H9 (cell line): ENCODE data around the gene SLCO3A1. TPM values are rescaled to one million over a fixed set of nuclear protein-coding genes. Genes with fewer than 3 reads are reported as not detected.

ENCODE experiments used
- DNase-seq: peaks from one replicate; pipeline ENCODE4 v3.0.0-alpha.2; 2017
- H2AFZ ChIP-seq: one replicate; pipeline ENCODE4 v1.6.1; 2013; ENCODE audit warnings: mild to moderate bottlenecking, low read length, control low read depth, moderate library complexity
- H2AK5ac ChIP-seq: 2 replicates; pipeline ENCODE4 v1.6.1; 2013; ENCODE audit warnings: low read length, control low read depth, mixed read lengths; ENCODE audit not compliant: insufficient read length
- H2BK120ac ChIP-seq: one replicate; pipeline ENCODE4 v1.6.1; 2013; ENCODE audit warnings: low read depth, mild to moderate bottlenecking, low read length, control low read depth, inconsistent platforms; ENCODE audit not compliant: poor library complexity, severe bottlenecking
- H2BK12ac ChIP-seq: 2 replicates; pipeline ENCODE4 v1.6.1; 2013; ENCODE audit warnings: low read length, control low read depth, mixed read lengths, low read depth; ENCODE audit not compliant: insufficient read length
- H2BK15ac ChIP-seq: 2 replicates; pipeline ENCODE4 v1.6.1; 2013; ENCODE audit warnings: low read depth, low read length, control low read depth
- H2BK20ac ChIP-seq: one replicate; pipeline ENCODE4 v1.6.1; 2013; ENCODE audit warnings: low read depth, mild to moderate bottlenecking, low read length, control low read depth, inconsistent platforms; ENCODE audit not compliant: poor library complexity, severe bottlenecking
- H2BK5ac ChIP-seq: 2 replicates; pipeline ENCODE4 v1.6.1; 2013; ENCODE audit warnings: low read length, control low read depth, mixed read lengths; ENCODE audit not compliant: insufficient read length
- H3K14ac ChIP-seq: 2 replicates; pipeline ENCODE4 v1.6.1; 2013; ENCODE audit warnings: low read length, control low read depth; ENCODE audit not compliant: insufficient read depth
- H3K18ac ChIP-seq: 2 replicates; pipeline ENCODE4 v1.6.1; 2013; ENCODE audit warnings: low read depth, mild to moderate bottlenecking, mixed read lengths, low read length, control low read depth; ENCODE audit not compliant: insufficient read length
- H3K23ac ChIP-seq: 2 replicates; pipeline ENCODE4 v1.6.1; 2013; ENCODE audit warnings: low read length, control low read depth, mixed read lengths, low read depth; ENCODE audit not compliant: insufficient read length
- H3K23me2 ChIP-seq: 2 replicates; pipeline ENCODE4 v1.6.1; 2013; ENCODE audit warnings: low read depth, mild to moderate bottlenecking, mixed read lengths, low read length, control low read depth; ENCODE audit not compliant: insufficient read length, poor library complexity, severe bottlenecking
- H3K27ac ChIP-seq: 2 replicates; pipeline ENCODE4 v1.5.1; 2013; ENCODE audit warnings: low read length, control low read depth, mixed read lengths, low read depth; ENCODE audit not compliant: insufficient read length
- H3K27me3 ChIP-seq: 2 replicates; pipeline ENCODE4 v1.6.1; 2013; ENCODE audit warnings: low read length, control low read depth, inconsistent platforms; ENCODE audit not compliant: insufficient read depth
- H3K4ac ChIP-seq: 2 replicates; pipeline ENCODE4 v1.6.1; 2013; ENCODE audit warnings: low read depth, mild to moderate bottlenecking, control low read depth, inconsistent platforms, low read length, moderate library complexity
- H3K4me1 ChIP-seq: 2 replicates; pipeline ENCODE4 v1.6.1; 2013; ENCODE audit warnings: low read length, control low read depth, inconsistent platforms; ENCODE audit not compliant: insufficient read depth
- H3K4me2 ChIP-seq: 2 replicates; pipeline ENCODE4 v1.6.1; 2013; ENCODE audit warnings: low read length, control low read depth, mixed read lengths; ENCODE audit not compliant: insufficient read length, insufficient read depth
- H3K56ac ChIP-seq: 2 replicates; pipeline ENCODE4 v1.6.1; 2013; ENCODE audit warnings: low read depth, mild to moderate bottlenecking, mixed read lengths, low read length, control low read depth; ENCODE audit not compliant: insufficient read length
- H3K79me1 ChIP-seq: 2 replicates; pipeline ENCODE4 v1.6.1; 2013; ENCODE audit warnings: low read depth, mild to moderate bottlenecking, moderate library complexity, low read length, control low read depth, inconsistent platforms; ENCODE audit not compliant: insufficient read depth, poor library complexity, severe bottlenecking
- H3K79me2 ChIP-seq: 2 replicates; pipeline ENCODE4 v1.6.1; 2013; ENCODE audit warnings: low read length, control low read depth, inconsistent platforms; ENCODE audit not compliant: insufficient read depth
- H3K9ac ChIP-seq: 2 replicates; pipeline ENCODE4 v1.6.1; 2013; ENCODE audit warnings: low read length, control low read depth, mixed read lengths; ENCODE audit not compliant: insufficient read length; ENCODE audit errors: extremely low read depth
- H3K9me3 ChIP-seq: one replicate; pipeline ENCODE4 v1.6.1; 2013; ENCODE audit warnings: low read depth, low read length, inconsistent platforms; ENCODE audit not compliant: control insufficient read depth
- H3T11ph ChIP-seq: one replicate; pipeline ENCODE4 v1.6.1; 2013; ENCODE audit warnings: mild to moderate bottlenecking, low read length, control low read depth, inconsistent platforms
- H4K20me1 ChIP-seq: one replicate; pipeline ENCODE4 v1.6.1; 2013; ENCODE audit not compliant: control insufficient read depth, insufficient read length, insufficient read depth
- H4K5ac ChIP-seq: 2 replicates; pipeline ENCODE4 v1.6.1; 2013; ENCODE audit warnings: low read depth, mild to moderate bottlenecking, mixed read lengths, low read length, control low read depth; ENCODE audit not compliant: insufficient read length
- H4K8ac ChIP-seq: replicated peaks from 2 replicates; pipeline ENCODE4 v1.6.1; 2013; ENCODE audit warnings: low read length, control low read depth, mixed read lengths, low read depth; ENCODE audit not compliant: insufficient read length
- H4K91ac ChIP-seq: 2 replicates; pipeline ENCODE4 v1.6.1; 2013; ENCODE audit warnings: low read depth, mild to moderate bottlenecking, moderate library complexity, mixed read lengths, low read length, control low read depth; ENCODE audit not compliant: insufficient read length
- H3K27ac Mint-ChIP-seq, 3 experiments: 2 replicates in 2 of 3; 3 replicates in 1 of 3; pipeline ENCODE4 v1.8.0; 2020 to 2021; ENCODE audit warnings: mixed read lengths in 3 of 3, mild to moderate bottlenecking in 1 of 3, moderate library complexity in 1 of 3
- H3K27me3 Mint-ChIP-seq: 2 replicates; pipeline ENCODE4 v1.8.0; 2021; ENCODE audit warnings: low read depth, mild to moderate bottlenecking, moderate library complexity, mixed read lengths
- H3K36me3 Mint-ChIP-seq, 3 experiments: 2 replicates in 2 of 3; 3 replicates in 1 of 3; pipeline ENCODE4 v1.8.0; 2020 to 2021; ENCODE audit warnings: low read depth in 3 of 3, mixed read lengths in 3 of 3; ENCODE audit not compliant: insufficient read depth in 1 of 3
- H3K4me1 Mint-ChIP-seq, 2 experiments: 2 replicates each; pipeline ENCODE4 v1.8.0; 2020; ENCODE audit warnings: mixed read lengths in 2 of 2
- H3K4me3 Mint-ChIP-seq, 2 experiments: 2 replicates in 1 of 2; 3 replicates in 1 of 2; pipeline ENCODE4 v1.8.0; 2020 to 2021; ENCODE audit warnings: mild to moderate bottlenecking in 2 of 2, mixed read lengths in 2 of 2, moderate library complexity in 1 of 2
- H3K9me3 Mint-ChIP-seq, 2 experiments: 2 replicates in 1 of 2; 3 replicates in 1 of 2; pipeline ENCODE4 v1.8.0; 2020; ENCODE audit warnings: mild to moderate bottlenecking in 2 of 2, mixed read lengths in 2 of 2, moderate library complexity in 1 of 2
- CTCF ChIP-seq: fragments of 200-600 bp; sonication (generic); conservative IDR thresholded peaks from 3 replicates; pipeline ENCODE4 v1.8.0; 2021; ENCODE audit warnings: antibody characterized with exemption, mild to moderate bottlenecking
- WGBS: extraction: QIAGEN DNeasy Blood & Tissue Kit; methylation state at CpG from one replicate; pipeline ENCODE4 v1.1.7; 2013; ENCODE audit warnings: missing lambda C conversion rate, low lambda C conversion rate, mixed read lengths; ENCODE audit not compliant: insufficient read length; ENCODE audit errors: extremely low coverage; 5-methylcytosine and 5-hydroxymethylcytosine counted together
- total RNA-seq: library from RNA; stranded (reverse); gene quantifications from 2 replicates; pipeline ENCODE4 v1.2.1, GENCODE V29; 2021

Gene SLCO3A1
- total RNA-seq, 1 experiment from 2014 or later, result 9.4 TPM

- no peaks in the 10 kb centered on the region for H3K9me3 ChIP-seq
- no peak overlapping the region for H3K4ac ChIP-seq
- no peak overlapping the region for H2BK15ac ChIP-seq
- H3K14ac ChIP-seq, result no peak overlapping the region
- H2BK12ac ChIP-seq, result no peak overlapping the region
- H2BK120ac ChIP-seq, result no peak overlapping the region
- no peak overlapping the region for H2AK5ac ChIP-seq
- H3K4me3 Mint-ChIP-seq, result no peak overlapping the region
- H3T11ph ChIP-seq, result no peak overlapping the region
- WGBS, result no CpG with 5 or more reads among the region's 10 CpGs
- no peak overlapping the region for H3K23ac ChIP-seq
- H2BK20ac ChIP-seq, result no peak overlapping the region
- H3K18ac ChIP-seq, result no peak overlapping the region
- H3K36me3 Mint-ChIP-seq, result no peaks in the 10 kb centered on the region; a peak in 1 of 7 replicates
- H3K27ac Mint-ChIP-seq, result no peak overlapping the region
- no peak overlapping the region for H3K9ac ChIP-seq
- H4K20me1 ChIP-seq, result no peaks in the 10 kb centered on the region
- H3K4me2 ChIP-seq, result no peak overlapping the region
- no peak overlapping the region for H4K91ac ChIP-seq
- no peak overlapping the region for H4K8ac ChIP-seq
- H3K9me3 Mint-ChIP-seq, result no peaks in the 10 kb centered on the region
- H3K27me3 ChIP-seq, result no peaks in the 10 kb centered on the region
- H3K27me3 Mint-ChIP-seq, result no peaks in the 10 kb centered on the region
- peaks cover 8 to 13% of the 10 kb centered on the region in 2 experiments for H3K4me1 Mint-ChIP-seq
- DNase-seq, result peak; percentile 74
- H2BK5ac ChIP-seq, result no peak overlapping the region
- H4K5ac ChIP-seq, result no peak overlapping the region
- no peak overlapping the region for H2AFZ ChIP-seq
- peak; percentile 90 for TF ChIP-seq CTCF
- H3K4me1 ChIP-seq, result no peaks in the 10 kb centered on the region
- no peak overlapping the region for H3K56ac ChIP-seq
- no peaks in the 10 kb centered on the region for H3K79me2 ChIP-seq
- H3K27ac ChIP-seq, result no peak overlapping the region
- no peaks in the 10 kb centered on the region for H3K23me2 ChIP-seq
- no peaks in the 10 kb centered on the region for H3K79me1 ChIP-seq
Observed at GRCh38 chr15:92082006-92082843, 228.7 kb downstream of the SLCO3A1 start.
